ENCODE measurements around the gene UNC79. TPM values are rescaled to one million over a fixed set of nuclear protein-coding genes. Genes with fewer than 3 reads are reported as not detected.

Gene UNC79
- total RNA-seq, 4 donors from 2014 or later: not detected

- no peaks in the 10 kb centered on the region for H3K9me3 ChIP-seq
- no peak overlapping the region for H3K27ac ChIP-seq
- H3K4me3 ChIP-seq: no peak overlapping the region
- H3K27me3 ChIP-seq: no peaks in the 10 kb centered on the region
- H3K4me1 ChIP-seq: no peaks in the 10 kb centered on the region
- TF ChIP-seq POLR2A (IDR thresholded peaks at IDR 0.05): no peak
- no peak for TF ChIP-seq CTCF (IDR thresholded peaks at IDR 0.05)
- DNase-seq: peak in 1 of 3 donors; percentile 19
- no peaks in the 10 kb centered on the region for H3K36me3 ChIP-seq
These were observed 297.9 kb downstream of the UNC79 start for GRCh38 chr14:93728651-93729016.

DNA sequence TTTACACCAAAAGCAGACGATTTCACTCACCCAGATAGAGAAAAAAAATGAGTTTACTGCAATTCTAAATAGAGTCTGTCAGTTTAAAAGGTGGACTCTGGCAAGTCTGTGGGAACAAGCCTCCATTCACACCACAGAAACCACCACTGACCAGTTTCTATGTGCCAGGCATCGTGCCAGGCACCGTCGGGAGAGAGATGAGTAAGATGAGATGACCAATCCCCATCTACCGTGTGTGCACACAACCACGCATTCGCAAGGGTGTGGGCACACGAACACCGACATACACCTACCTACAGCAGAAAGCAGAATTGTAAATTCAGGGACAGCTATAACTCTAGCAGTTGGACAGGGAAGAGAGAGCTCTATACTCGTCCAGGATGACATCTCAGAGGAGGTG is 299.3 kb downstream of the UNC79 start:
- H3K4me3 ChIP-seq: no peak overlapping the region
- H3K27me3 ChIP-seq: no peaks in the 10 kb centered on the region
- H3K9me3 ChIP-seq: no peaks in the 10 kb centered on the region
- peak in 1 of 3 donors; percentile 22 for DNase-seq
- TF ChIP-seq POLR2A (IDR thresholded peaks at IDR 0.05): no peak
- no peak for TF ChIP-seq CTCF (IDR thresholded peaks at IDR 0.05)
- no peak overlapping the region for H3K27ac ChIP-seq
- H3K4me1 ChIP-seq: no peaks in the 10 kb centered on the region
- H3K36me3 ChIP-seq: no peaks in the 10 kb centered on the region

- DNase-seq: no peak
- Histone ChIP-seq H3K36me3 (no peaks in the 10 kb centered on the region), H3K9me3 (no peaks in the 10 kb centered on the region), H3K4me1 (no peaks in the 10 kb centered on the region), H3K27me3 (no peaks in the 10 kb centered on the region), H3K4me3 (no peak overlapping the region), H3K27ac (no peak overlapping the region)
- no peak for TF ChIP-seq CTCF (IDR thresholded peaks at IDR 0.05)
- no peak for TF ChIP-seq POLR2A (IDR thresholded peaks at IDR 0.05)
These were observed 301.0 kb downstream of the UNC79 start for GRCh38 chr14:93731753-93732152.

GRCh38 chr14:93732524-93732923 is 301.8 kb downstream of the UNC79 start:
- Histone ChIP-seq H3K4me3 (no peak overlapping the region), H3K4me1 (no peaks in the 10 kb centered on the region), H3K9me3 (no peaks in the 10 kb centered on the region), H3K27ac (no peak overlapping the region), H3K36me3 (no peaks in the 10 kb centered on the region), H3K27me3 (no peaks in the 10 kb centered on the region)
- peak in 1 of 3 donors; percentile 18 for DNase-seq
- no peak for TF ChIP-seq CTCF (IDR thresholded peaks at IDR 0.05)
- TF ChIP-seq POLR2A (IDR thresholded peaks at IDR 0.05): no peak

- TF ChIP-seq POLR2A (IDR thresholded peaks at IDR 0.05) (no peak), CTCF (IDR thresholded peaks at IDR 0.05) (no peak)
- H3K27me3 ChIP-seq: no peaks in the 10 kb centered on the region
- H3K4me3 ChIP-seq: no peak overlapping the region
- no peaks in the 10 kb centered on the region for H3K36me3 ChIP-seq
- DNase-seq: no peak
- no peaks in the 10 kb centered on the region for H3K4me1 ChIP-seq
- H3K9me3 ChIP-seq: no peaks in the 10 kb centered on the region
- H3K27ac ChIP-seq: no peak overlapping the region
These were observed 302.5 kb downstream of the UNC79 start for GRCh38 chr14:93733231-93733630.

DNA sequence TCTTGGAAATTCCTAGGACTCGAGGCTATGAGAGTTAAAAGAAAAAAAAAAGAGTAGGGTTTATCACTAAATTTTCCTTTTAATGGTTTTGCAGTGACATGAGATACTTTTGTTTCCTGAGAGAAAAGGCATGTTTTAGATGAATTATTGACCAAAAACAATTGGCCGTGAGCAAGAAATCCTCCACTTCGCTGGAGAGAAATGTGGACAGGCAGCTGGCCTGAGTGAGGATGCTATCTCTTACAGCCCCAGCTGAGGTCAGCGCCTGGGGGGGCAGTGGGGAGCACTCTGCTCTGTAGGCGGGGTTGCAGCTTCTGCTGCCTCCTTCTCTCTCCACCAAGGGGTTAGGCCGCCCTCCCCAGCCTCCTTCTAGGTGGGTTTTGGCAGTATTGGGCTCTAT is 302.9 kb downstream of the UNC79 start:
- H3K4me1 ChIP-seq: no peaks in the 10 kb centered on the region
- no peaks in the 10 kb centered on the region for H3K9me3 ChIP-seq
- H3K27me3 ChIP-seq: no peaks in the 10 kb centered on the region
- DNase-seq: peak in 1 of 3 donors; percentile 11
- H3K4me3 ChIP-seq: no peak overlapping the region
- no peak for TF ChIP-seq POLR2A (IDR thresholded peaks at IDR 0.05)
- no peak for TF ChIP-seq CTCF (IDR thresholded peaks at IDR 0.05)
- H3K27ac ChIP-seq: no peak overlapping the region
- H3K36me3 ChIP-seq: no peaks in the 10 kb centered on the region

Data from Peyer's patch (tissue), 4 donors.